ENCODE measurements around the gene PDCD1LG2.

PDCD1LG2 gene

GRCh38 chr9:5510989-5511388 is 658 bp downstream of the PDCD1LG2 start:
- no peak for TF ChIP-seq POLR2AphosphoS5 (IDR thresholded peaks at IDR 0.05; ENCODE audit: low read depth, low read length)
- no peak for TF ChIP-seq REST (IDR thresholded peaks at IDR 0.05; ENCODE audit: insufficient read depth in 1 of 2, low read depth in 2 of 2, low read length in 2 of 2)
- TF ChIP-seq FOXP2 (optimal IDR thresholded peaks at IDR 0.05; ENCODE audit: borderline replicate concordance, extremely low read depth, extremely low read length, insufficient read depth), result no peak
- no peak for TF ChIP-seq TAF1 (IDR thresholded peaks at IDR 0.05; ENCODE audit: borderline replicate concordance, insufficient read depth, low read length)
- no peak for TF ChIP-seq SIN3A (IDR thresholded peaks at IDR 0.05; ENCODE audit: borderline replicate concordance, insufficient read depth, low read length)

GRCh38 chr9:5511476-5511875 is 1.1 kb downstream of the PDCD1LG2 start:
- TF ChIP-seq SIN3A (IDR thresholded peaks at IDR 0.05; ENCODE audit: borderline replicate concordance, insufficient read depth, low read length) (no peak), TAF1 (IDR thresholded peaks at IDR 0.05; ENCODE audit: borderline replicate concordance, insufficient read depth, low read length) (no peak), POLR2AphosphoS5 (IDR thresholded peaks at IDR 0.05; ENCODE audit: low read depth, low read length) (no peak), REST (IDR thresholded peaks at IDR 0.05; ENCODE audit: insufficient read depth in 1 of 2, low read depth in 2 of 2, low read length in 2 of 2) (no peak), FOXP2 (optimal IDR thresholded peaks at IDR 0.05; ENCODE audit: borderline replicate concordance, extremely low read depth, extremely low read length, insufficient read depth) (no peak)

- TF ChIP-seq TAF1 (IDR thresholded peaks at IDR 0.05; ENCODE audit: borderline replicate concordance, insufficient read depth, low read length), result no peak
- no peak for TF ChIP-seq REST (IDR thresholded peaks at IDR 0.05; ENCODE audit: insufficient read depth in 1 of 2, low read depth in 2 of 2, low read length in 2 of 2)
- TF ChIP-seq FOXP2 (optimal IDR thresholded peaks at IDR 0.05; ENCODE audit: borderline replicate concordance, extremely low read depth, extremely low read length, insufficient read depth), result no peak
- TF ChIP-seq POLR2AphosphoS5 (IDR thresholded peaks at IDR 0.05; ENCODE audit: low read depth, low read length), result no peak
- TF ChIP-seq SIN3A (IDR thresholded peaks at IDR 0.05; ENCODE audit: borderline replicate concordance, insufficient read depth, low read length), result no peak
Observed at GRCh38 chr9:5511935-5512580, 1.7 kb downstream of the PDCD1LG2 start.

- no peak for TF ChIP-seq SIN3A (IDR thresholded peaks at IDR 0.05; ENCODE audit: borderline replicate concordance, insufficient read depth, low read length)
- no peak for TF ChIP-seq TAF1 (IDR thresholded peaks at IDR 0.05; ENCODE audit: borderline replicate concordance, insufficient read depth, low read length)
- TF ChIP-seq POLR2AphosphoS5 (IDR thresholded peaks at IDR 0.05; ENCODE audit: low read depth, low read length), result no peak
- no peak for TF ChIP-seq FOXP2 (optimal IDR thresholded peaks at IDR 0.05; ENCODE audit: borderline replicate concordance, extremely low read depth, extremely low read length, insufficient read depth)
- TF ChIP-seq REST (IDR thresholded peaks at IDR 0.05; ENCODE audit: insufficient read depth in 1 of 2, low read depth in 2 of 2, low read length in 2 of 2), result no peak
Observed at GRCh38 chr9:5512658-5513452, 2.5 kb downstream of the PDCD1LG2 start.

Data from PFSK-1 (cell line).